ENCODE results near the gene BBS9.

Gene BBS9

DNA sequence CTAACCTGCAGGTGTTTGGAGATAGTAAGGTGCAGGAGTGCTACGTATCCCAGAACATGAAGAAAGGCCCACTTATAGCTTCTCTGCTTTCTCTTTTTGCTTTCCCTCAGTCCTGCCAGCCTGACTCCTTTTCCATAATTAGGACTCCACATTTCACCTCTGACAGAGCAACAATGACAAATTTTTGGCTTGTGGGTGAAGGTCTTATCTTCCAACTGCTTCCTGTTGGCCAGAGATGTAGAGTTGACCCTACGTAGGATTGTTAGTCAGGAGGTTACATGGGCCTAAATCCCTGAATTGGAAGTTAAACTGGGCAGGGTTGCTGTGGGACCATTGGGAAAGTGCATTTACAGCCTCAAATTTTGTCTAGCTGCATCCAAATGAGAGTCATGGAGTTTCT lies 41.5 kb upstream of the BBS9 start:
- no peak for TF ChIP-seq CTCF (IDR thresholded peaks at IDR 0.05; ENCODE audit: insufficient read depth, low read length, poor library complexity, severe bottlenecking)
- Histone ChIP-seq H3K27ac (ENCODE audit: low read depth, low read length) (no peak overlapping the region), H3K4me2 (ENCODE audit: low read depth, low read length, poor library complexity, severe bottlenecking) (no peak overlapping the region), H3F3A (ENCODE audit: insufficient read depth) (no peaks in the 10 kb centered on the region), H3K79me2 (ENCODE audit: insufficient read depth, low read length) (no peaks in the 10 kb centered on the region), H3K9me2 (replicated peaks; ENCODE audit: insufficient read depth, low read length) (no peaks in the 10 kb centered on the region), H4K20me1 (ENCODE audit: low read depth, low read length) (no peaks in the 10 kb centered on the region), H3K9me3 (ENCODE audit: insufficient read depth, low read length) (no peaks in the 10 kb centered on the region), H2AFZ (ENCODE audit: low read depth, low read length, severe bottlenecking) (no peak overlapping the region), H3K27me3 (ENCODE audit: low read length) (0 out of 2 replicates have a peak, but pooled peaks cover 2% of the 10 kb centered on the region), H3K36me3 (ENCODE audit: low read length) (no peaks in the 10 kb centered on the region), H3K9ac (ENCODE audit: low read length) (no peak overlapping the region), H3K4me3 (ENCODE audit: insufficient read depth, low read length, poor library complexity, severe bottlenecking) (no peak overlapping the region)

DNA sequence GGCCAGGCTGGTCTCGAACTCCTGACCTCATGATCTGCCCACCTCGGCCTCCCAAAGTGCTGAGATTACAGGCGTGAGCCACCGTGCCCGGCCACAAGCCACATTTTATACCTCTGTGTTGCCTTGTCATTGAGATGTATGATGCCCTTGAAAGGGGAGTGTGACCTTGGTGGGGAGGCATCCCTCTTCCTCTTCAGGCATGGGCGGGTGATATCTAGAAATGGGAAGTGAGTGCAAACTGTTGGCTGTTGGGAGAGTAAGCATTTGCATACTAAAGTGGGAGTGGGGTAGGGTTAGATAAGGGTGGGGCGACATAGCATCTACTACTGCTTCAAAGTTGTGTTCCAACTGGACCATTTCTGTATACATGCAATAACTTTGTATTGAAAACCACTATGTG lies 40.2 kb upstream of the BBS9 start:
- Histone ChIP-seq H3F3A (ENCODE audit: insufficient read depth) (no peaks in the 10 kb centered on the region), H3K79me2 (ENCODE audit: insufficient read depth, low read length) (no peaks in the 10 kb centered on the region), H3K4me3 (ENCODE audit: insufficient read depth, low read length, poor library complexity, severe bottlenecking) (no peak overlapping the region), H3K27ac (ENCODE audit: low read depth, low read length) (no peak overlapping the region), H3K4me2 (ENCODE audit: low read depth, low read length, poor library complexity, severe bottlenecking) (no peak overlapping the region), H2AFZ (ENCODE audit: low read depth, low read length, severe bottlenecking) (no peak overlapping the region), H4K20me1 (ENCODE audit: low read depth, low read length) (no peaks in the 10 kb centered on the region), H3K9me3 (ENCODE audit: insufficient read depth, low read length) (no peaks in the 10 kb centered on the region), H3K27me3 (ENCODE audit: low read length) (0 out of 2 replicates have a peak, but pooled peaks cover 2% of the 10 kb centered on the region), H3K9me2 (replicated peaks; ENCODE audit: insufficient read depth, low read length) (no peaks in the 10 kb centered on the region), H3K36me3 (ENCODE audit: low read length) (no peaks in the 10 kb centered on the region), H3K9ac (ENCODE audit: low read length) (no peak overlapping the region)
- TF ChIP-seq EZH2phosphoT487 (conservative IDR thresholded peaks at IDR 0.05; ENCODE audit: low read length): no peak

- Histone ChIP-seq H3K4me2 (ENCODE audit: low read depth, low read length, poor library complexity, severe bottlenecking) (no peak overlapping the region), H3K9me2 (replicated peaks; ENCODE audit: insufficient read depth, low read length) (no peaks in the 10 kb centered on the region), H3F3A (ENCODE audit: insufficient read depth) (no peaks in the 10 kb centered on the region), H3K27ac (ENCODE audit: low read depth, low read length) (no peak overlapping the region), H3K79me2 (ENCODE audit: insufficient read depth, low read length) (no peaks in the 10 kb centered on the region), H3K9ac (ENCODE audit: low read length) (no peak overlapping the region), H2AFZ (ENCODE audit: low read depth, low read length, severe bottlenecking) (no peak overlapping the region), H3K36me3 (ENCODE audit: low read length) (peaks cover 7% of the 10 kb centered on the region; the same call in 1 of the 2 replicates), H3K27me3 (ENCODE audit: low read length) (0 out of 2 replicates have a peak, but pooled peaks cover 2% of the 10 kb centered on the region), H4K20me1 (ENCODE audit: low read depth, low read length) (no peaks in the 10 kb centered on the region), H3K9me3 (ENCODE audit: insufficient read depth, low read length) (no peaks in the 10 kb centered on the region), H3K4me3 (ENCODE audit: insufficient read depth, low read length, poor library complexity, severe bottlenecking) (no peak overlapping the region)
- no peak for TF ChIP-seq EZH2phosphoT487 (conservative IDR thresholded peaks at IDR 0.05; ENCODE audit: low read length)
- no peak for TF ChIP-seq CTCF (IDR thresholded peaks at IDR 0.05; ENCODE audit: insufficient read depth, low read length, poor library complexity, severe bottlenecking)
Observed at GRCh38 chr7:33091111-33091531, 38.2 kb upstream of the BBS9 start.

- no peaks in the 10 kb centered on the region for H3F3A ChIP-seq (ENCODE audit: insufficient read depth)
- H3K79me2 ChIP-seq (ENCODE audit: insufficient read depth, low read length): no peaks in the 10 kb centered on the region
- H3K27me3 ChIP-seq (ENCODE audit: low read length): 0 out of 2 replicates have a peak, but pooled peaks cover 2% of the 10 kb centered on the region
- H3K9me3 ChIP-seq (ENCODE audit: insufficient read depth, low read length): no peaks in the 10 kb centered on the region
- TF ChIP-seq EZH2phosphoT487 (conservative IDR thresholded peaks at IDR 0.05; ENCODE audit: low read length) (no peak), CTCF (IDR thresholded peaks at IDR 0.05; ENCODE audit: insufficient read depth, low read length, poor library complexity, severe bottlenecking) (no peak)
- no peaks in the 10 kb centered on the region for H3K9me2 ChIP-seq (replicated peaks; ENCODE audit: insufficient read depth, low read length)
- H4K20me1 ChIP-seq (ENCODE audit: low read depth, low read length): no peaks in the 10 kb centered on the region
- no peak overlapping the region for H3K4me3 ChIP-seq (ENCODE audit: insufficient read depth, low read length, poor library complexity, severe bottlenecking)
- H3K36me3 ChIP-seq (ENCODE audit: low read length): peaks cover 13% of the 10 kb centered on the region
- H3K9ac ChIP-seq (ENCODE audit: low read length): no peak overlapping the region
- H2AFZ ChIP-seq (ENCODE audit: low read depth, low read length, severe bottlenecking): no peak overlapping the region
- no peak overlapping the region for H3K27ac ChIP-seq (ENCODE audit: low read depth, low read length)
- H3K4me2 ChIP-seq (ENCODE audit: low read depth, low read length, poor library complexity, severe bottlenecking): no peak overlapping the region
Observed at GRCh38 chr7:33091641-33092191, 37.6 kb upstream of the BBS9 start.

Measured in SU-DHL-6 (cell line).